ENCODE measurements around the gene BYSL.

The BYSL gene

GRCh38 chr6:41920921-41921711 is at the start of gene BYSL, which contains the start of gene MED20:
TSS of gene BYSL (plus strand) at chr6:41921499. CDS start at chr6:41921563, 64 bp downstream.
TSS of gene MED20 (minus strand) at chr6:41921139. CDS start at chr6:41921018, 121 bp downstream.
- DNase-seq: peak; percentile 99

GRCh38 chr6:41871691-41872090 is 49.6 kb upstream of the BYSL start:
- no peak for DNase-seq

- no peak for DNase-seq
These were observed 49.2 kb upstream of the BYSL start for GRCh38 chr6:41872147-41872546.

GRCh38 chr6:41874741-41875140 is 46.6 kb upstream of the BYSL start:
- no peak for DNase-seq

- no peak for DNase-seq
These were observed 44.1 kb upstream of the BYSL start for GRCh38 chr6:41877051-41877680.

GRCh38 chr6:41878246-41878645 is 43.1 kb upstream of the BYSL start:
- no peak for DNase-seq

- no peak for DNase-seq
These were observed 42.3 kb upstream of the BYSL start for GRCh38 chr6:41878961-41879405.

- no peak for DNase-seq
These were observed 39.8 kb upstream of the BYSL start for GRCh38 chr6:41881506-41881905.

GRCh38 chr6:41884957-41885356 is 36.3 kb upstream of the BYSL start:
- DNase-seq: no peak

GRCh38 chr6:41885930-41886329 is 35.4 kb upstream of the BYSL start:
- no peak for DNase-seq

GRCh38 chr6:41887331-41887751 is 34.0 kb upstream of the BYSL start:
- DNase-seq: no peak

- DNase-seq: no peak
These were observed 28.3 kb upstream of the BYSL start for GRCh38 chr6:41892921-41893564.

- DNase-seq: peak; percentile 61
These were observed 26.7 kb upstream of the BYSL start for GRCh38 chr6:41894366-41895299.

GRCh38 chr6:41895300-41896233 is 25.7 kb upstream of the BYSL start, which contains the start of gene USP49:
TSS of gene USP49 (minus strand) at chr6:41895375. CDS start at chr6:41806983, 88,392 bp downstream.
- DNase-seq: peak; percentile 97

GRCh38 chr6:41896281-41896680 is 25.0 kb upstream of the BYSL start:
- DNase-seq: no peak

GRCh38 chr6:41900861-41901260 is 20.4 kb upstream of the BYSL start:
- DNase-seq: no peak

GRCh38 chr6:41901882-41902519 is 19.3 kb upstream of the BYSL start:
- DNase-seq: peak; percentile 78

GRCh38 chr6:41909727-41910126 is 11.6 kb upstream of the BYSL start:
- DNase-seq: no peak

- no peak for DNase-seq
These were observed 7.0 kb upstream of the BYSL start for GRCh38 chr6:41914343-41914742.

- no peak for DNase-seq
These were observed 6.3 kb upstream of the BYSL start for GRCh38 chr6:41914869-41915530.

Data from activated CD8-positive, alpha-beta memory T cell treated with anti-CD3 and anti-CD28 coated beads for 24 hours (primary cell).